Measurements from ENCODE around the gene COMMD8.

COMMD8 gene

DNA sequence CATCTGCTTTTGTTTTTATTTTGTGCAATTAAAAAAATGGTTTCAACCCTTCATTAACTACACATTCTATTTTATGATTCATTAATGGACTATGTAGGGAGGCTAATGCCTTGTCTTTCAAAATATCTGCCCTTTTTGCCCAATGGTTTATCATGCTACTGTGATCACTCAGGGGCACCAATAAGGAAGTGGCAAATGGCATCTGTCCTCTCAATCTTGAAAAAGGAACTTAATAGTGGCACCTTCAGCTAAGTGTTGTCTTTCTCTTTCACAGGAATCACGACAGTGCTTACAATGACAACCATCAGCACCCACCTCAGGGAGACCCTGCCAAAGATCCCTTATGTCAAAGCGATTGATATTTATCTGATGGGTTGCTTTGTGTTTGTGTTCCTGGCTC lies 57.1 kb downstream of the COMMD8 start:
- DNase-seq (ENCODE audit: low read depth): no peak
- TF ChIP-seq, protein P1, sequence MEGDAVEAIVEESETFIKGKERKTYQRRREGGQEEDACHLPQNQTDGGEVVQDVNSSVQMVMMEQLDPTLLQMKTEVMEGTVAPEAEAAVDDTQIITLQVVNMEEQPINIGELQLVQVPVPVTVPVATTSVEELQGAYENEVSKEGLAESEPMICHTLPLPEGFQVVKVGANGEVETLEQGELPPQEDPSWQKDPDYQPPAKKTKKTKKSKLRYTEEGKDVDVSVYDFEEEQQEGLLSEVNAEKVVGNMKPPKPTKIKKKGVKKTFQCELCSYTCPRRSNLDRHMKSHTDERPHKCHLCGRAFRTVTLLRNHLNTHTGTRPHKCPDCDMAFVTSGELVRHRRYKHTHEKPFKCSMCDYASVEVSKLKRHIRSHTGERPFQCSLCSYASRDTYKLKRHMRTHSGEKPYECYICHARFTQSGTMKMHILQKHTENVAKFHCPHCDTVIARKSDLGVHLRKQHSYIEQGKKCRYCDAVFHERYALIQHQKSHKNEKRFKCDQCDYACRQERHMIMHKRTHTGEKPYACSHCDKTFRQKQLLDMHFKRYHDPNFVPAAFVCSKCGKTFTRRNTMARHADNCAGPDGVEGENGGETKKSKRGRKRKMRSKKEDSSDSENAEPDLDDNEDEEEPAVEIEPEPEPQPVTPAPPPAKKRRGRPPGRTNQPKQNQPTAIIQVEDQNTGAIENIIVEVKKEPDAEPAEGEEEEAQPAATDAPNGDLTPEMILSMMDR (conservative IDR thresholded peaks at IDR 0.05; ENCODE audit: low read length): no peak
- no peak overlapping the region for H3K4me3 ChIP-seq (ENCODE audit: low read length)

Measured in AG10803 (cell line).